GM12872 (cell line): ENCODE measurements around the gene RTN4.

Experiments
- CTCF ChIP-seq: IDR thresholded peaks from 3 replicates; pipeline ENCODE4 v1.5.1; 2011; ENCODE audit warnings: low read depth, mild to moderate bottlenecking, low read length, moderate library complexity; ENCODE audit not compliant: insufficient read depth

The RTN4 gene

GRCh38 chr2:55050100-55050994 lies at the start of gene RTN4:
TSS of gene RTN4 (minus strand) at chr2:55050451. CDS start at chr2:55050300, 151 bp downstream.
- TF ChIP-seq CTCF = no peak

GRCh38 chr2:55099493-55099877 lies 49.2 kb upstream of the RTN4 start:
- no peak for TF ChIP-seq CTCF

GRCh38 chr2:55097461-55098410 lies 47.5 kb upstream of the RTN4 start:
- no peak for TF ChIP-seq CTCF

- TF ChIP-seq CTCF = no peak
Observed at GRCh38 chr2:55097082-55097460, 46.8 kb upstream of the RTN4 start.

GRCh38 chr2:55096586-55096985 lies 46.3 kb upstream of the RTN4 start:
- no peak for TF ChIP-seq CTCF

- no peak for TF ChIP-seq CTCF
Observed at GRCh38 chr2:55093381-55093780, 43.1 kb upstream of the RTN4 start.

GRCh38 chr2:55092439-55092838 lies 42.2 kb upstream of the RTN4 start:
- TF ChIP-seq CTCF = no peak
